ENCODE results near the gene MYRIP.

MYRIP gene

DNA sequence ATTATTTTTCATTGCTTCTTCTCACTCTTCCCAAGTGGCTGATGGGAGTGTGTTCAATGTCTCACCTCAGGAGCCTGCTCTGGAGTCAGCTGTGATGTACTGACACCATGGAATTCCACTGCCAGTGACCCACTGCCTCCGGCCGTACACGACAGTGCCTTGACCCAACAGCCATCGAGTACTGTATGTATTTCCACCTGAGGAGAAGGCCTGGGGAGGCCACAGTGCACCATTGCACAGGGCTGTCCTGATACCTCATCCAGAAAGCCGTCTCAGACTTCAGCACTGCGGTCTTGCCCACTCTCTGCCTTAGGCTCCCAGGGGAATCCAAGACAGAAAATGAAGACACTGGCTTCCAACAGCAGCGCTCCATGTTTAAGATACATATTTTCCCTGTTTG lies 448.7 kb downstream of the MYRIP start:
- H2BK12ac ChIP-seq (ENCODE audit: low read length) = no peak overlapping the region
- peaks cover 0 to 3% of the 10 kb centered on the region in 2 donors for H3K4me1 ChIP-seq (ENCODE audit: control insufficient read depth in 2 of 2, insufficient read depth in 1 of 2, low read depth in 1 of 2, low read length in 2 of 2)
- no peak overlapping the region for H3K4me2 ChIP-seq (ENCODE audit: insufficient read depth, low read length, poor library complexity, severe bottlenecking)
- no peak overlapping the region for H2BK15ac ChIP-seq (ENCODE audit: low read length)
- WGBS, 2 donors (ENCODE audit: extremely low coverage in 2 of 2, insufficient read length in 2 of 2, insufficient replicate concordance in 1 of 2) = no CpG with 5 or more reads among the region's 7 CpGs
- H2AFZ ChIP-seq (ENCODE audit: low read length) = no peak overlapping the region
- DNase-seq (ENCODE audit: low spot score) = no peak
- no peaks in the 10 kb centered on the region for H3K9me3 ChIP-seq (replicated peaks in 1 of 2; ENCODE audit: control insufficient read depth in 2 of 2, insufficient read depth in 1 of 2, low read depth in 1 of 2, low read length in 2 of 2)
- no peak overlapping the region for H3K4me3 ChIP-seq (ENCODE audit: low read length in 2 of 2)
- no peak overlapping the region for H4K91ac ChIP-seq (ENCODE audit: low read depth, low read length, poor library complexity)
- H3K27me3 ChIP-seq (ENCODE audit: control insufficient read depth in 3 of 3, insufficient read depth in 3 of 3, low read depth in 1 of 3, low read length in 3 of 3) = no peaks in the 10 kb centered on the region
- H3K27ac ChIP-seq (replicated peaks; ENCODE audit: low read length) = no peak overlapping the region
- H3K79me1 ChIP-seq (ENCODE audit: low read depth, low read length) = no peaks in the 10 kb centered on the region
- H3K36me3 ChIP-seq (replicated peaks in 1 of 2; ENCODE audit: control insufficient read depth in 2 of 2, insufficient read depth in 2 of 2, low read length in 2 of 2) = no peaks in the 10 kb centered on the region
- no peak overlapping the region for H3K18ac ChIP-seq (ENCODE audit: low read length)
- no peak overlapping the region for H2BK120ac ChIP-seq (ENCODE audit: low read depth, low read length)
- H4K8ac ChIP-seq (ENCODE audit: low read depth, low read length) = no peak overlapping the region
- H2BK5ac ChIP-seq (ENCODE audit: low read length) = no peak overlapping the region
- H3K4ac ChIP-seq (ENCODE audit: low read length) = no peak overlapping the region
- peak overlapping the region; percentile 25 for H3K23ac ChIP-seq (ENCODE audit: low read depth, low read length, poor library complexity)
- H3K9ac ChIP-seq (ENCODE audit: low read depth, low read length, poor library complexity) = no peak overlapping the region
- H3K14ac ChIP-seq (ENCODE audit: low read length) = no peak overlapping the region
- H2AK5ac ChIP-seq (ENCODE audit: low read depth, low read length) = no peak overlapping the region

DNA sequence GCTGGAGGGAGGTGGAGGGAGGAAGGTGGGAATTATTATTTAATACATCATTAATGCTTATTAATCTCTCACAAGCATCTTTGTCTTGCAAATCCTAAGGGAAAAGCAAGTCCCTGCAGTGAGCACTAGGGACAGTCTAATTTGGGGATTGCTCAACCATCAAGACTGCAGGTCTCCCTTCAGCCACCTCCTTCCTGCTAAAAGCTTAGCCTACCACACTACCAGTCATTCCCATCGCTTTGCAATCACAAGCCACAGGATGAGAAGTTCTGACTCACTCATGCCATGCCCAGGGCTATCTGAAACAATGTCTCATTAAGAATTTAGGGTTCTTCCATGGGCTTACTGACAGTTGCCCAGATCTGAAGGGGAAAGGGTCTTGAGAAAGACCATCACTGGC lies 449.1 kb downstream of the MYRIP start:
- Histone ChIP-seq H2AK5ac (ENCODE audit: low read depth, low read length) (no peak overlapping the region), H3K18ac (ENCODE audit: low read length) (no peak overlapping the region), H3K36me3 (replicated peaks in 1 of 2; ENCODE audit: control insufficient read depth in 2 of 2, insufficient read depth in 2 of 2, low read length in 2 of 2) (no peaks in the 10 kb centered on the region), H3K27me3 (ENCODE audit: control insufficient read depth in 3 of 3, insufficient read depth in 3 of 3, low read depth in 1 of 3, low read length in 3 of 3) (no peaks in the 10 kb centered on the region), H4K91ac (ENCODE audit: low read depth, low read length, poor library complexity) (no peak overlapping the region), H2AFZ (ENCODE audit: low read length) (no peak overlapping the region), H4K8ac (ENCODE audit: low read depth, low read length) (no peak overlapping the region), H3K4ac (ENCODE audit: low read length) (no peak overlapping the region), H2BK12ac (ENCODE audit: low read length) (no peak overlapping the region), H3K4me3 (ENCODE audit: low read length in 2 of 2) (no peak overlapping the region), H3K23ac (ENCODE audit: low read depth, low read length, poor library complexity) (no peak overlapping the region), H3K9me3 (replicated peaks in 1 of 2; ENCODE audit: control insufficient read depth in 2 of 2, insufficient read depth in 1 of 2, low read depth in 1 of 2, low read length in 2 of 2) (no peaks in the 10 kb centered on the region), H2BK5ac (ENCODE audit: low read length) (no peak overlapping the region), H3K14ac (ENCODE audit: low read length) (no peak overlapping the region), H3K4me1 (ENCODE audit: control insufficient read depth in 2 of 2, insufficient read depth in 1 of 2, low read depth in 1 of 2, low read length in 2 of 2) (peaks cover 0 to 3% of the 10 kb centered on the region in 2 donors), H3K9ac (ENCODE audit: low read depth, low read length, poor library complexity) (no peak overlapping the region), H3K27ac (replicated peaks; ENCODE audit: low read length) (no peak overlapping the region), H2BK120ac (ENCODE audit: low read depth, low read length) (no peak overlapping the region), H3K79me1 (ENCODE audit: low read depth, low read length) (no peaks in the 10 kb centered on the region), H2BK15ac (ENCODE audit: low read length) (no peak overlapping the region), H3K4me2 (ENCODE audit: insufficient read depth, low read length, poor library complexity, severe bottlenecking) (no peak overlapping the region)
- DNase-seq (ENCODE audit: low spot score) = no peak
- WGBS, 2 donors (ENCODE audit: extremely low coverage in 2 of 2, insufficient read length in 2 of 2, insufficient replicate concordance in 1 of 2) = no CpG with 5 or more reads among the region's 1 CpG

DNA sequence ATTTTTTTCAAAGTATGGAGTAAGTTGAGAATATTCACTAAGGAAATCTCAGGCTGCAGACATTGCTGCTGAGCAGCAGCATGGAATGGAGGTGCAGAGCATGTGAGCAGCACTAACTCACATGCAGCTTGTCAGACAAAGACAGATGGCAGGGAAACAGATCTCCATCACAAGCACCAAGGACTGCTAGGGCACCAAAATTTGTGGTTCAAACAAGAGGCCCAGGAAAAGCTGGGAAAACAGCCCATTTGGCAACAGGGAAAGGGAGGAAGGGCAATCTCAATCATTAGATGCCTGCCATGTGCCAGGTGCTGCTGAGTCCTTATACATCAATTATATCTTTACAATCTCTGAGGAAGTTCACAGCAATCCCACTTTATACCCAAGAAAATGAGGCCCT lies 452.9 kb downstream of the MYRIP start:
- Histone ChIP-seq H3K4me2 (ENCODE audit: insufficient read depth, low read length, poor library complexity, severe bottlenecking) (no peak overlapping the region), H3K27ac (replicated peaks; ENCODE audit: low read length) (no peak overlapping the region), H2AFZ (ENCODE audit: low read length) (no peak overlapping the region), H3K27me3 (ENCODE audit: control insufficient read depth in 3 of 3, insufficient read depth in 3 of 3, low read depth in 1 of 3, low read length in 3 of 3) (no peaks in the 10 kb centered on the region), H3K9me3 (replicated peaks in 1 of 2; ENCODE audit: control insufficient read depth in 2 of 2, insufficient read depth in 1 of 2, low read depth in 1 of 2, low read length in 2 of 2) (no peaks in the 10 kb centered on the region), H3K4ac (ENCODE audit: low read length) (no peak overlapping the region), H3K9ac (ENCODE audit: low read depth, low read length, poor library complexity) (no peak overlapping the region), H3K36me3 (replicated peaks in 1 of 2; ENCODE audit: control insufficient read depth in 2 of 2, insufficient read depth in 2 of 2, low read length in 2 of 2) (no peaks in the 10 kb centered on the region), H3K18ac (ENCODE audit: low read length) (no peak overlapping the region), H3K4me1 (ENCODE audit: control insufficient read depth in 2 of 2, insufficient read depth in 1 of 2, low read depth in 1 of 2, low read length in 2 of 2) (no peaks in the 10 kb centered on the region), H2BK12ac (ENCODE audit: low read length) (no peak overlapping the region), H3K14ac (ENCODE audit: low read length) (no peak overlapping the region), H3K4me3 (ENCODE audit: low read length in 2 of 2) (no peak overlapping the region), H2BK15ac (ENCODE audit: low read length) (no peak overlapping the region), H2BK120ac (ENCODE audit: low read depth, low read length) (no peak overlapping the region), H3K23ac (ENCODE audit: low read depth, low read length, poor library complexity) (no peak overlapping the region), H2AK5ac (ENCODE audit: low read depth, low read length) (no peak overlapping the region), H4K91ac (ENCODE audit: low read depth, low read length, poor library complexity) (no peak overlapping the region), H2BK5ac (ENCODE audit: low read length) (no peak overlapping the region), H3K79me1 (ENCODE audit: low read depth, low read length) (no peaks in the 10 kb centered on the region), H4K8ac (ENCODE audit: low read depth, low read length) (no peak overlapping the region)
- DNase-seq (ENCODE audit: low spot score) = no peak

DNA sequence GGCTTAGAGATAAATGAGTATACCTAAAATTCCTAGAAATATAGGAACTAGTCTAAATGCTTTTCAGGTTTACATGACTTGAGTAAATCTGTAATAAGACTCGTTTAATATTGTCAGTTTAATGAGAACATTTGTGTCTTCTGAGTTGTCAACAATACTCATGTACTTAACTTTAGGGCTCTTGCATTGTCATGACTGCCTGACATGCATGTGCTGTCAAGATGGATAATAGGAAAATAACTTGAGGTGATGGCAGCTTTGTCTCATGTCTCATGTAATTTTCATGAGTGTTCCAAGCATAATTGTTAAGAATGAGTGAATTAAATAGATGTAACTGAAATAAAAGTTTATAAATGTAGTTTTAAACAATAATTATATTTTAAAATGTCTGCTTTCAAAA lies 455.0 kb downstream of the MYRIP start:
- no peak overlapping the region for H3K4me3 ChIP-seq (ENCODE audit: low read length in 2 of 2)
- H2AFZ ChIP-seq (ENCODE audit: low read length) = no peak overlapping the region
- no peaks in the 10 kb centered on the region for H3K36me3 ChIP-seq (replicated peaks in 1 of 2; ENCODE audit: control insufficient read depth in 2 of 2, insufficient read depth in 2 of 2, low read length in 2 of 2)
- H2BK15ac ChIP-seq (ENCODE audit: low read length) = no peak overlapping the region
- no peak for DNase-seq (ENCODE audit: low spot score)
- no peaks in the 10 kb centered on the region for H3K27me3 ChIP-seq (ENCODE audit: control insufficient read depth in 3 of 3, insufficient read depth in 3 of 3, low read depth in 1 of 3, low read length in 3 of 3)
- no peaks in the 10 kb centered on the region for H3K79me1 ChIP-seq (ENCODE audit: low read depth, low read length)
- no peak overlapping the region for H2BK12ac ChIP-seq (ENCODE audit: low read length)
- H4K91ac ChIP-seq (ENCODE audit: low read depth, low read length, poor library complexity) = no peak overlapping the region
- WGBS, 2 donors (ENCODE audit: extremely low coverage in 2 of 2, insufficient read length in 2 of 2, insufficient replicate concordance in 1 of 2) = no CpG with 5 or more reads among the region's 1 CpG
- no peak overlapping the region for H2BK5ac ChIP-seq (ENCODE audit: low read length)
- no peak overlapping the region for H2AK5ac ChIP-seq (ENCODE audit: low read depth, low read length)
- H3K14ac ChIP-seq (ENCODE audit: low read length) = no peak overlapping the region
- H3K18ac ChIP-seq (ENCODE audit: low read length) = no peak overlapping the region
- H3K9me3 ChIP-seq (replicated peaks in 1 of 2; ENCODE audit: control insufficient read depth in 2 of 2, insufficient read depth in 1 of 2, low read depth in 1 of 2, low read length in 2 of 2) = no peaks in the 10 kb centered on the region
- H3K4me2 ChIP-seq (ENCODE audit: insufficient read depth, low read length, poor library complexity, severe bottlenecking) = no peak overlapping the region
- no peak overlapping the region for H3K23ac ChIP-seq (ENCODE audit: low read depth, low read length, poor library complexity)
- no peak overlapping the region for H4K8ac ChIP-seq (ENCODE audit: low read depth, low read length)
- H3K9ac ChIP-seq (ENCODE audit: low read depth, low read length, poor library complexity) = no peak overlapping the region
- H3K4ac ChIP-seq (ENCODE audit: low read length) = no peak overlapping the region
- H3K4me1 ChIP-seq (ENCODE audit: control insufficient read depth in 2 of 2, insufficient read depth in 1 of 2, low read depth in 1 of 2, low read length in 2 of 2) = peaks cover 7 to 10% of the 10 kb centered on the region in 2 donors
- no peak overlapping the region for H2BK120ac ChIP-seq (ENCODE audit: low read depth, low read length)
- H3K27ac ChIP-seq (replicated peaks; ENCODE audit: low read length) = no peak overlapping the region
